ENCODE measurements around the gene NOP14.
A peak's percentile ranks its signal among the peaks of the same experiment; 100 is the strongest.

DNA sequence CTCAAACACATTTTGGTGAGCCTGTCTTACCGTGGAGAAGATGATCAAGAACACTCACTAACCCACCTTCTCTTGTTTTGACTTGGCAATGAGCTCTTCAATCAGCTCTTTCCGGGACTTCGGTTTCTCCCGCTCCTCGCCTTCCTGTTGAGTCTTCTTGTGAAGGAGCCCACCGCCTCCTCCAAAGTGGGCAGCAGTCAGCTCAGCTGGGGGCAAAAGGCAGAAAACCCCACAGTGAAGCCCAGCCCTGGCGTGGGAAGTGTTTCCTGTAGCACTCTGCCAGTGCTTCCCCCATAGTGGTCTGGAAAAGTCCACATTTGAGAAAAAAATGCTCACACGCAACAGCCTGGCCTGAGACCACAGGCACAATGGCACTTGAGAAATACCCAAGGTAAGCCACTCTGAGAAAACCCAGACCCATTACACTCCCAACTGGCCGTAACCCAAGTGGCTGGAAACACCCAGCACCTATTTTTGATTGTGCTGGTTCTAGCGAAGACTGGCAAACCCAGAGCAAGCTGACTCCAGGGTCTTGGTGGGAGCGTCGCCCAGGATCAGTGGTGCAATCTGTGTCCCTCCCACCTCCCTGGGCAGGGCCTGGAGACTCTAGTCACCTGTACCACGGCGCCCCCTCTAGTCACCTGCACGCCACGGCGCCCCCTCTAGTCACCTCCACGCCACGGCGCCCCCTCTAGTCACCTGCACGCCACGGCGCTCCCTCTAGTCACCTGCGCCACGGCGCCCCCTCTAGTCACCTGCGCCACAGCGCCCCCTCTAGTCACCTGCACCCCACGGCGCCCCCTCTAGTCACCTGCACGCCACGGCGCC is 8.6 kb downstream of the NOP14 start:
- no peak for TF ChIP-seq POLR2A (IDR thresholded peaks at IDR 0.05; ENCODE audit: low read depth, low read length)
- peak in 1 of 2 donors; percentile 6 for TF ChIP-seq CTCF (IDR thresholded peaks at IDR 0.05; ENCODE audit: extremely low read depth in 1 of 2, insufficient read depth in 1 of 2, low read depth in 1 of 2, low read length in 2 of 2)
- TF ChIP-seq EZH2 (IDR thresholded peaks at IDR 0.05; ENCODE audit: borderline replicate concordance, low read depth, low read length, severe bottlenecking), result no peak
- TF ChIP-seq GATA2 (IDR thresholded peaks at IDR 0.05; ENCODE audit: insufficient read depth, insufficient read length, low read depth, low read length), result no peak

All from endothelial cell of umbilical vein (primary cell).